ENCODE data around the gene ROR1. TPM values are rescaled to one million over a fixed set of nuclear protein-coding genes. Genes with fewer than 3 reads are reported as not detected.

Gene ROR1
- total and polyA plus RNA-seq, 10 of the 15 experiments (the other 5 are each of a cell fraction or from before 2014, with no cell fraction given) = 0.02 to 0.08 (median 0.05) TPM; not detected in 6

- TF ChIP-seq SKIL (IDR thresholded peaks at IDR 0.05; ENCODE audit: low read depth, poor library complexity, severe bottlenecking) (no peak), KAT2A (conservative IDR thresholded peaks at IDR 0.05; ENCODE audit: control insufficient read depth, low read depth, low read length) (no peak), TAF1 (IDR thresholded peaks at IDR 0.05; ENCODE audit: borderline replicate concordance, low read depth, low read length) (no peak), BMI1 (IDR thresholded peaks at IDR 0.05; ENCODE audit: borderline replicate concordance) (no peak), BCL11A (IDR thresholded peaks at IDR 0.05; ENCODE audit: low read depth, low read length) (no peak), ZNF592 (IDR thresholded peaks at IDR 0.05) (no peak), KLF5 (IDR thresholded peaks at IDR 0.05; ENCODE audit: partially characterized antibody) (no peak)
Measured at GRCh38 chr1:64046243-64046642, 272.4 kb downstream of the ROR1 start (continued).

GRCh38 chr1:64046891-64047290, 273.1 kb downstream of the ROR1 start:
- no peak for DNase-seq (ENCODE audit: low read depth, low spot score)
- H3K4me2 ChIP-seq (ENCODE audit: control insufficient read depth, insufficient read depth) = no peak overlapping the region
- H3K9ac ChIP-seq (ENCODE audit: control insufficient read depth, insufficient read depth, low read length) = no peak overlapping the region
- ATAC-seq = no peak
- FAIRE-seq = no peak
- no peak overlapping the region for H2AFZ ChIP-seq (ENCODE audit: control insufficient read depth, low read depth, low read length)
- H3K4me3 ChIP-seq = no peak overlapping the region
- no peaks in the 10 kb centered on the region for H3K36me3 ChIP-seq (ENCODE audit: control insufficient read depth in 2 of 2, insufficient read depth in 2 of 2, low read length in 1 of 2)
- ChIA-PET SMC1A (ENCODE audit: uncharacterized antibody, unreplicated experiment) (no interaction called here), POLR2A (no interaction called here), CTCF (no interaction called here), RAD21 (ENCODE audit: unreplicated experiment) (no interaction called here)
- no peaks in the 10 kb centered on the region for H3K27me3 ChIP-seq (replicated peaks in 1 of 2; ENCODE audit: control insufficient read depth in 2 of 2, insufficient read depth in 2 of 2, low read length in 1 of 2)
- intact Hi-C loops (cut with micrococcal nuclease; ENCODE audit: unreplicated experiment) (no loop called here), in situ Hi-C loops (cut with MboI) (no loop called here)
- BruUV-seq (replicated peaks) = no TSS peak
- H3K27ac ChIP-seq (ENCODE audit: control insufficient read depth, insufficient read depth) = no peak overlapping the region
- H3K79me2 ChIP-seq (ENCODE audit: control insufficient read depth, insufficient read depth, low read length) = no peaks in the 10 kb centered on the region
- H3K4me1 ChIP-seq (ENCODE audit: control insufficient read depth, insufficient read depth, low read length) = no peaks in the 10 kb centered on the region
- H4K20me1 ChIP-seq (ENCODE audit: control insufficient read depth, insufficient read depth) = no peaks in the 10 kb centered on the region
- H3K9me3 ChIP-seq (replicated peaks; ENCODE audit: control insufficient read depth, insufficient read depth, low read length) = no peaks in the 10 kb centered on the region
- TF ChIP-seq PAX5 (IDR thresholded peaks at IDR 0.05; ENCODE audit: borderline replicate concordance, low read depth, low read length) (no peak), BRCA1 (IDR thresholded peaks at IDR 0.05; ENCODE audit: low read depth, low read length) (no peak), ZBTB11 (CRISPR knock-in tag; IDR thresholded peaks at IDR 0.05) (no peak), NKRF (conservative IDR thresholded peaks at IDR 0.05) (no peak)
